DND-41 (cell line): ENCODE data around the gene ANGPTL3.

Experiments used
- ATAC-seq: fragments of 200-7000 bp; cut with Tn5 transposase; 3 replicates; pipeline ENCODE4 v1.9.1; 2021; ENCODE audit warnings: low read depth; ENCODE audit not compliant: insufficient read depth
- DNase-seq: peaks from one replicate; pipeline ENCODE4 v3.0.0-alpha.2; 2020
- H2AFZ ChIP-seq: 2 replicates; pipeline ENCODE4 v1.6.0; 2012; ENCODE audit warnings: low read depth, low read length
- H3K27ac ChIP-seq: 2 replicates; pipeline ENCODE4 v1.5.1; 2012; ENCODE audit warnings: low read length, inconsistent platforms
- H3K27me3 ChIP-seq: fragments of 200-600 bp; sonication (generic); 2 replicates; pipeline ENCODE4 v1.6.0; 2012; ENCODE audit warnings: low read length, mild to moderate bottlenecking, inconsistent platforms; ENCODE audit not compliant: insufficient read depth, poor library complexity
- H3K36me3 ChIP-seq: 2 replicates; pipeline ENCODE4 v1.5.1; 2012; ENCODE audit warnings: low read length, inconsistent platforms; ENCODE audit not compliant: insufficient read depth
- H3K4me1 ChIP-seq: 2 replicates; pipeline ENCODE4 v1.5.1; 2012; ENCODE audit warnings: mild to moderate bottlenecking, low read length; ENCODE audit not compliant: insufficient read depth
- H3K4me2 ChIP-seq: 2 replicates; pipeline ENCODE4 v1.6.0; 2012; ENCODE audit warnings: mild to moderate bottlenecking, moderate library complexity, low read length, inconsistent platforms; ENCODE audit not compliant: insufficient read depth
- H3K4me3 ChIP-seq, 2 experiments: fragments of 200-600 bp in 1 of 2; shearing (Covaris generic) in 1 of 2; 2 replicates each; pipeline ENCODE4 v1.5.1; 2012 to 2016; ENCODE audit warnings: inconsistent platforms in 2 of 2, low read length in 2 of 2, mild to moderate bottlenecking in 2 of 2, low read depth in 1 of 2, moderate library complexity in 1 of 2
- H3K79me2 ChIP-seq: 2 replicates; pipeline ENCODE4 v1.6.0; 2012; ENCODE audit warnings: low read length, inconsistent platforms; ENCODE audit not compliant: insufficient read depth
- H3K9ac ChIP-seq: 2 replicates; pipeline ENCODE4 v1.6.0; 2012; ENCODE audit warnings: low read depth, mild to moderate bottlenecking, inconsistent platforms, low read length, moderate library complexity
- H3K9me3 ChIP-seq: 2 replicates; pipeline ENCODE4 v1.5.1; 2012; ENCODE audit warnings: low read length, moderate library complexity, mild to moderate bottlenecking, inconsistent platforms; ENCODE audit not compliant: insufficient read depth, severe bottlenecking
- H4K20me1 ChIP-seq: 2 replicates; pipeline ENCODE4 v1.6.0; 2012; ENCODE audit warnings: low read length; ENCODE audit not compliant: insufficient read depth
- CTCF ChIP-seq: IDR thresholded peaks from 2 replicates; pipeline ENCODE4 v1.5.1; 2012; ENCODE audit warnings: borderline replicate concordance, low read length, moderate library complexity, mild to moderate bottlenecking; ENCODE audit not compliant: poor library complexity, severe bottlenecking; ENCODE audit errors: extremely low read depth
- EZH2 ChIP-seq: IDR thresholded peaks from 3 replicates; pipeline ENCODE4 v1.6.1; 2012; ENCODE audit warnings: borderline replicate concordance, low read depth, mild to moderate bottlenecking, moderate library complexity, low read length, inconsistent platforms; ENCODE audit not compliant: severe bottlenecking

Gene ANGPTL3

GRCh38 chr1:62589321-62589720 is 8.0 kb upstream of the ANGPTL3 start:
- Histone ChIP-seq H3K4me2 (no peak overlapping the region), H3K9me3 (no peaks in the 10 kb centered on the region), H3K27me3 (no peaks in the 10 kb centered on the region), H3K36me3 (no peaks in the 10 kb centered on the region; the same call in 1 of the 2 replicates), H3K9ac (no peak overlapping the region), H3K4me3 (no peak overlapping the region), H2AFZ (no peak overlapping the region), H3K79me2 (no peaks in the 10 kb centered on the region), H4K20me1 (no peaks in the 10 kb centered on the region), H3K27ac (no peak overlapping the region), H3K4me1 (no peaks in the 10 kb centered on the region)
- ATAC-seq (no peak), DNase-seq (no peak)
- no peak for TF ChIP-seq EZH2
- no peak for TF ChIP-seq CTCF

GRCh38 chr1:62590255-62590969 is 6.9 kb upstream of the ANGPTL3 start:
- DNase-seq (no peak), ATAC-seq (no peak)
- no peak overlapping the region for H3K9ac ChIP-seq
- no peaks in the 10 kb centered on the region for H3K4me1 ChIP-seq
- no peak overlapping the region for H2AFZ ChIP-seq
- TF ChIP-seq CTCF: no peak
- TF ChIP-seq EZH2: no peak
- no peaks in the 10 kb centered on the region for H3K27me3 ChIP-seq
- H3K4me3 ChIP-seq: no peak overlapping the region
- no peaks in the 10 kb centered on the region for H3K79me2 ChIP-seq
- H3K36me3 ChIP-seq: no peaks in the 10 kb centered on the region; the same call in 1 of the 2 replicates
- no peak overlapping the region for H3K4me2 ChIP-seq
- no peaks in the 10 kb centered on the region for H3K9me3 ChIP-seq
- no peaks in the 10 kb centered on the region for H4K20me1 ChIP-seq
- no peak overlapping the region for H3K27ac ChIP-seq

GRCh38 chr1:62590970-62591368 is 6.4 kb upstream of the ANGPTL3 start:
- Histone ChIP-seq H3K36me3 (no peaks in the 10 kb centered on the region; the same call in 1 of the 2 replicates), H3K9ac (no peak overlapping the region), H3K79me2 (no peaks in the 10 kb centered on the region), H3K27ac (no peak overlapping the region), H3K9me3 (no peaks in the 10 kb centered on the region), H3K4me1 (no peaks in the 10 kb centered on the region), H3K27me3 (no peaks in the 10 kb centered on the region), H2AFZ (no peak overlapping the region), H4K20me1 (no peaks in the 10 kb centered on the region), H3K4me3 (no peak overlapping the region), H3K4me2 (no peak overlapping the region)
- DNase-seq: no peak
- no peak for ATAC-seq
- TF ChIP-seq CTCF (no peak), EZH2 (no peak)
